Stimulated activated CD8-positive, alpha-beta memory T cell treated with anti-CD3 and anti-CD28 coated beads, Interleukin-15, amount 100 ng/mL, for 48 hours (primary cell): Measurements from ENCODE around the gene CFHR2.
"Not testable (repeated sequence)": the region's sequence is repeated elsewhere in the genome, so short reads cannot be mapped to it uniquely, and the experiment has no call there.

Experiments used
- DNase-seq, 2 donors: peaks; one replicate each; pipeline ENCODE4 v3.0.0-alpha.2; 2020; ENCODE audit warnings: low read depth in 2 of 2

Gene CFHR2

GRCh38 chr1:196943568-196943967 lies at the start of gene CFHR2:
TSS of gene CFHR2 (plus strand) at chr1:196943738. CDS start at chr1:196943881, 143 bp downstream.
- not testable (repeated sequence) for DNase-seq

GRCh38 chr1:196896355-196896754 lies 47.2 kb upstream of the CFHR2 start:
- DNase-seq: no peak

GRCh38 chr1:196897158-196897828 lies 46.2 kb upstream of the CFHR2 start:
- no peak for DNase-seq

- no peak for DNase-seq
Observed at GRCh38 chr1:196902344-196902743, 41.2 kb upstream of the CFHR2 start.

- no peak for DNase-seq
Observed at GRCh38 chr1:196910215-196910614, 33.3 kb upstream of the CFHR2 start.

GRCh38 chr1:196912283-196912682 lies 31.3 kb upstream of the CFHR2 start:
- not testable (repeated sequence) for DNase-seq

GRCh38 chr1:196926839-196927238 lies 16.7 kb upstream of the CFHR2 start:
- not testable (repeated sequence) for DNase-seq

- not testable (repeated sequence) for DNase-seq
Observed at GRCh38 chr1:196932853-196933252, 10.7 kb upstream of the CFHR2 start.

- no peak for DNase-seq
Observed at GRCh38 chr1:196933531-196934189, 9.9 kb upstream of the CFHR2 start.

GRCh38 chr1:196941474-196941873 lies 2.1 kb upstream of the CFHR2 start:
- not testable (repeated sequence) for DNase-seq

GRCh38 chr1:196951711-196952394 lies 8.3 kb downstream of the CFHR2 start:
- no peak for DNase-seq

GRCh38 chr1:196954778-196955177 lies 11.2 kb downstream of the CFHR2 start:
- no peak for DNase-seq

- DNase-seq: no peak
Observed at GRCh38 chr1:196955926-196956325, 12.4 kb downstream of the CFHR2 start.

- no peak for DNase-seq
Observed at GRCh38 chr1:196960854-196961253, 17.3 kb downstream of the CFHR2 start.

GRCh38 chr1:196970182-196970581 lies 26.6 kb downstream of the CFHR2 start:
- no peak for DNase-seq

GRCh38 chr1:196976278-196976677 lies 32.7 kb downstream of the CFHR2 start:
- DNase-seq: no peak

- no peak for DNase-seq
Observed at GRCh38 chr1:196977278-196977677, 33.7 kb downstream of the CFHR2 start, which contains the start of gene CFHR5. TSS of gene CFHR5 (plus strand) at chr1:196977556. CDS start at chr1:196977665, 109 bp downstream.

- DNase-seq: no peak
Observed at GRCh38 chr1:196980859-196981258, 37.3 kb downstream of the CFHR2 start.

GRCh38 chr1:196982247-196982646 lies 38.7 kb downstream of the CFHR2 start:
- not testable (repeated sequence) for DNase-seq

- DNase-seq: not testable (repeated sequence)
Observed at GRCh38 chr1:196991919-196992651, 48.5 kb downstream of the CFHR2 start.

GRCh38 chr1:196993916-196994315 lies 50.4 kb downstream of the CFHR2 start:
- no peak for DNase-seq

- no peak for DNase-seq
Observed at GRCh38 chr1:196997423-196997822, 53.9 kb downstream of the CFHR2 start.
